NCI-H446 treated with DMSO at 0.1 percent for 48 hours (cell line): ENCODE measurements around the gene FAM153A.
"Not testable (repeated sequence)": the region's sequence is repeated elsewhere in the genome, so short reads cannot be mapped to it uniquely, and the experiment has no call there.

ENCODE experiments used
- DNase-seq: peaks from one replicate; lab custom pipeline; 2025; lab: John Stamatoyannopoulos, UW

FAM153A gene

GRCh38 chr5:177782792-177783633, at the start of gene FAM153A:
Gene FAM153A (minus strand): TSS chr5:177782899.
- DNase-seq, result not testable (repeated sequence)

- not testable (repeated sequence) for DNase-seq
Observed at GRCh38 chr5:177832287-177832686, 49.6 kb upstream of the FAM153A start.

GRCh38 chr5:177826073-177826472, 43.4 kb upstream of the FAM153A start:
- not testable (repeated sequence) for DNase-seq

GRCh38 chr5:177824776-177825175, 42.1 kb upstream of the FAM153A start:
- not testable (repeated sequence) for DNase-seq

GRCh38 chr5:177822489-177822888, 39.8 kb upstream of the FAM153A start:
- not testable (repeated sequence) for DNase-seq

GRCh38 chr5:177819664-177820063, 37.0 kb upstream of the FAM153A start:
- not testable (repeated sequence) for DNase-seq

GRCh38 chr5:177812814-177813425, 30.2 kb upstream of the FAM153A start:
- not testable (repeated sequence) for DNase-seq

- DNase-seq, result not testable (repeated sequence)
Observed at GRCh38 chr5:177812160-177812743, 29.6 kb upstream of the FAM153A start.

GRCh38 chr5:177809209-177809913, 26.7 kb upstream of the FAM153A start:
- not testable (repeated sequence) for DNase-seq

- not testable (repeated sequence) for DNase-seq
Observed at GRCh38 chr5:177808420-177808819, 25.7 kb upstream of the FAM153A start.

- not testable (repeated sequence) for DNase-seq
Observed at GRCh38 chr5:177807265-177807664, 24.6 kb upstream of the FAM153A start.

- not testable (repeated sequence) for DNase-seq
Observed at GRCh38 chr5:177801427-177801826, 18.7 kb upstream of the FAM153A start.

GRCh38 chr5:177798237-177798840, 15.6 kb upstream of the FAM153A start:
- not testable (repeated sequence) for DNase-seq

- DNase-seq, result not testable (repeated sequence)
Observed at GRCh38 chr5:177793272-177793671, 10.6 kb upstream of the FAM153A start.

GRCh38 chr5:177791649-177792048, 8.9 kb upstream of the FAM153A start:
- not testable (repeated sequence) for DNase-seq

GRCh38 chr5:177782169-177782568, 530 bp downstream of the FAM153A start:
- DNase-seq, result not testable (repeated sequence)

GRCh38 chr5:177771206-177771605, 11.5 kb downstream of the FAM153A start:
- not testable (repeated sequence) for DNase-seq

- DNase-seq, result not testable (repeated sequence)
Observed at GRCh38 chr5:177770646-177771045, 12.1 kb downstream of the FAM153A start.

- not testable (repeated sequence) for DNase-seq
Observed at GRCh38 chr5:177763737-177764508, 18.8 kb downstream of the FAM153A start.

- not testable (repeated sequence) for DNase-seq
Observed at GRCh38 chr5:177760954-177761353, 21.7 kb downstream of the FAM153A start.

GRCh38 chr5:177747354-177747753, 35.3 kb downstream of the FAM153A start:
- not testable (repeated sequence) for DNase-seq
